Mesendoderm (in vitro differentiated cells): ENCODE results near the gene STK33.
A peak's percentile ranks its signal among the peaks of the same experiment; 100 is the strongest.

Experiments
- DNase-seq: peaks from one replicate; pipeline ENCODE4 v3.0.0; 2013
- H2AK5ac ChIP-seq: 2 replicates; pipeline ENCODE4 v1.6.1; 2013; ENCODE audit warnings: low read length, inconsistent platforms
- H2BK120ac ChIP-seq: 2 replicates; pipeline ENCODE4 v1.6.1; 2013; ENCODE audit warnings: low read depth, mild to moderate bottlenecking, low read length, moderate library complexity, mixed read lengths
- H2BK15ac ChIP-seq: replicated peaks from 2 replicates; pipeline ENCODE4 v1.6.1; 2013; ENCODE audit warnings: low read depth, mild to moderate bottlenecking, moderate library complexity
- H2BK5ac ChIP-seq: 2 replicates; pipeline ENCODE4 v1.6.1; 2013; ENCODE audit warnings: low read length, inconsistent platforms
- H3K18ac ChIP-seq: 2 replicates; pipeline ENCODE4 v1.6.1; 2013; ENCODE audit warnings: mild to moderate bottlenecking, low read length, mixed read lengths
- H3K23ac ChIP-seq: one replicate; pipeline ENCODE4 v1.6.1; 2013; ENCODE audit warnings: low read length
- H3K27ac ChIP-seq: 2 replicates; pipeline ENCODE4 v1.5.1; 2013; ENCODE audit warnings: low read depth, mild to moderate bottlenecking, inconsistent platforms, low read length, moderate library complexity
- H3K27me3 ChIP-seq: 2 replicates; pipeline ENCODE4 v1.6.1; 2013; ENCODE audit warnings: low read length, control low read depth, mild to moderate bottlenecking, inconsistent platforms; ENCODE audit not compliant: insufficient read depth, poor library complexity
- H3K36me3 ChIP-seq: 2 replicates; pipeline ENCODE4 v1.6.1; 2013; ENCODE audit warnings: low read length, inconsistent platforms; ENCODE audit not compliant: control insufficient read depth, insufficient read depth
- H3K4ac ChIP-seq: one replicate; pipeline ENCODE4 v1.6.1; 2013; ENCODE audit warnings: low read depth, mild to moderate bottlenecking, low read length, moderate library complexity
- H3K4me1 ChIP-seq: 2 replicates; pipeline ENCODE4 v1.6.1; 2013; ENCODE audit warnings: low read depth, low read length, inconsistent platforms; ENCODE audit not compliant: control insufficient read depth
- H3K4me2 ChIP-seq: 2 replicates; pipeline ENCODE4 v1.6.1; 2013; ENCODE audit warnings: low read length
- H3K4me3 ChIP-seq: 2 replicates; pipeline ENCODE4 v1.5.1; 2013; ENCODE audit warnings: mild to moderate bottlenecking, low read length
- H3K56ac ChIP-seq: one replicate; pipeline ENCODE4 v1.6.1; 2013; ENCODE audit warnings: low read length
- H3K79me1 ChIP-seq: 2 replicates; pipeline ENCODE4 v1.6.1; 2013; ENCODE audit warnings: low read length, inconsistent platforms
- H3K79me2 ChIP-seq: 2 replicates; pipeline ENCODE4 v1.6.1; 2013; ENCODE audit warnings: mild to moderate bottlenecking, low read length; ENCODE audit not compliant: control insufficient read depth, insufficient read depth
- H3K9ac ChIP-seq: 2 replicates; pipeline ENCODE4 v1.6.1; 2013; ENCODE audit warnings: low read length, inconsistent platforms
- H4K5ac ChIP-seq: one replicate; pipeline ENCODE4 v1.6.1; 2013; ENCODE audit warnings: low read length
- H4K8ac ChIP-seq: one replicate; pipeline ENCODE4 v1.6.1; 2013; ENCODE audit warnings: low read depth, mild to moderate bottlenecking, control low read depth, low read length, moderate library complexity
- WGBS: extraction: QIAGEN DNeasy Blood & Tissue Kit; methylation state at CpG from one replicate; pipeline ENCODE4 v1.1.7; 2013; ENCODE audit warnings: low lambda C conversion rate, missing lambda C conversion rate; ENCODE audit not compliant: insufficient coverage; ENCODE audit errors: extremely low coverage; 5-methylcytosine and 5-hydroxymethylcytosine counted together

The STK33 gene

GRCh38 chr11:8346157-8346755 lies 247.8 kb downstream of the STK33 start:
- H2BK5ac ChIP-seq = no peak overlapping the region
- H2BK120ac ChIP-seq = no peak overlapping the region
- peaks cover 2% of the 10 kb centered on the region for H3K4me1 ChIP-seq
- H3K4me2 ChIP-seq = no peak overlapping the region
- H4K5ac ChIP-seq = no peak overlapping the region
- H3K27ac ChIP-seq = no peak overlapping the region
- no peak overlapping the region for H3K23ac ChIP-seq
- no peak overlapping the region for H3K56ac ChIP-seq
- no peaks in the 10 kb centered on the region for H3K79me2 ChIP-seq
- DNase-seq = no peak
- H3K18ac ChIP-seq = no peak overlapping the region
- no peaks in the 10 kb centered on the region for H3K79me1 ChIP-seq
- no CpG with 5 or more reads among the region's 16 CpGs for WGBS
- no peaks in the 10 kb centered on the region for H3K36me3 ChIP-seq
- no peaks in the 10 kb centered on the region for H3K27me3 ChIP-seq
- no peak overlapping the region for H3K9ac ChIP-seq
- no peak overlapping the region for H4K8ac ChIP-seq
- no peak overlapping the region for H2AK5ac ChIP-seq
- no peak overlapping the region for H2BK15ac ChIP-seq
- H3K4ac ChIP-seq = no peak overlapping the region
- no peak overlapping the region for H3K4me3 ChIP-seq

- no peaks in the 10 kb centered on the region for H3K27me3 ChIP-seq
- H3K4me3 ChIP-seq = no peak overlapping the region
- H3K4me2 ChIP-seq = no peak overlapping the region
- H2AK5ac ChIP-seq = no peak overlapping the region
- H3K4me1 ChIP-seq = peaks cover 2% of the 10 kb centered on the region
- H3K56ac ChIP-seq = no peak overlapping the region
- no peak overlapping the region for H2BK15ac ChIP-seq
- H3K79me2 ChIP-seq = no peaks in the 10 kb centered on the region
- no peaks in the 10 kb centered on the region for H3K36me3 ChIP-seq
- H2BK120ac ChIP-seq = no peak overlapping the region
- H3K18ac ChIP-seq = no peak overlapping the region
- H3K4ac ChIP-seq = no peak overlapping the region
- H3K27ac ChIP-seq = no peak overlapping the region
- H2BK5ac ChIP-seq = no peak overlapping the region
- no peaks in the 10 kb centered on the region for H3K79me1 ChIP-seq
- no peak overlapping the region for H4K8ac ChIP-seq
- H4K5ac ChIP-seq = no peak overlapping the region
- no peak overlapping the region for H3K23ac ChIP-seq
- no peak for DNase-seq
- WGBS = no CpG with 5 or more reads among the region's 11 CpGs
- no peak overlapping the region for H3K9ac ChIP-seq
These were observed 248.8 kb downstream of the STK33 start for GRCh38 chr11:8345179-8345578.

DNA sequence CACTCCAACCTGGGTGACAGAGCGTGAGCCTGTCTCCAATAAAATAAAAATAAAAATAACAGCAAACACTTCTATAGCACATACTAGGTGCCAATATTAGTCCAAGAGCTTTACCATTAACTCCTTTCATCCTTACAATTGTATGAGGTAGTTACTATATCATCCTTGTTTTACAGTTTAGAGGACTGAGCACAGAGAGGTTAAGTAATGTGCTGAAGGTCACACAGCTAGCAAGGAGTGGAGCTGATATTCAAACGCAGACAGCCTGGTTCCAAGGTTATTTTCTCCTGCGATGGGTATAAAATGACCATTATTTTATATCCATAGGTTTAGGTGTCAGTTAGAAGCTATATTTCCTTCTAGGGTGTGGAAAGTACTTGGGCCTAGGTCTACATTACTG lies 249.7 kb downstream of the STK33 start:
- H3K4me3 ChIP-seq = no peak overlapping the region
- H4K8ac ChIP-seq = no peak overlapping the region
- no peaks in the 10 kb centered on the region for H3K36me3 ChIP-seq
- H3K79me2 ChIP-seq = no peaks in the 10 kb centered on the region
- H3K23ac ChIP-seq = no peak overlapping the region
- H3K4me1 ChIP-seq = peaks cover 2% of the 10 kb centered on the region
- no peak overlapping the region for H2AK5ac ChIP-seq
- no peak overlapping the region for H2BK120ac ChIP-seq
- H3K27ac ChIP-seq = no peak overlapping the region
- no peak overlapping the region for H3K9ac ChIP-seq
- no peak overlapping the region for H4K5ac ChIP-seq
- no peak overlapping the region for H3K56ac ChIP-seq
- H2BK15ac ChIP-seq = no peak overlapping the region
- no peak overlapping the region for H3K18ac ChIP-seq
- H3K4ac ChIP-seq = no peak overlapping the region
- no peak overlapping the region for H2BK5ac ChIP-seq
- no peaks in the 10 kb centered on the region for H3K27me3 ChIP-seq
- WGBS = no CpG with 5 or more reads among the region's 3 CpGs
- no peaks in the 10 kb centered on the region for H3K79me1 ChIP-seq
- DNase-seq = no peak
- H3K4me2 ChIP-seq = no peak overlapping the region

DNA sequence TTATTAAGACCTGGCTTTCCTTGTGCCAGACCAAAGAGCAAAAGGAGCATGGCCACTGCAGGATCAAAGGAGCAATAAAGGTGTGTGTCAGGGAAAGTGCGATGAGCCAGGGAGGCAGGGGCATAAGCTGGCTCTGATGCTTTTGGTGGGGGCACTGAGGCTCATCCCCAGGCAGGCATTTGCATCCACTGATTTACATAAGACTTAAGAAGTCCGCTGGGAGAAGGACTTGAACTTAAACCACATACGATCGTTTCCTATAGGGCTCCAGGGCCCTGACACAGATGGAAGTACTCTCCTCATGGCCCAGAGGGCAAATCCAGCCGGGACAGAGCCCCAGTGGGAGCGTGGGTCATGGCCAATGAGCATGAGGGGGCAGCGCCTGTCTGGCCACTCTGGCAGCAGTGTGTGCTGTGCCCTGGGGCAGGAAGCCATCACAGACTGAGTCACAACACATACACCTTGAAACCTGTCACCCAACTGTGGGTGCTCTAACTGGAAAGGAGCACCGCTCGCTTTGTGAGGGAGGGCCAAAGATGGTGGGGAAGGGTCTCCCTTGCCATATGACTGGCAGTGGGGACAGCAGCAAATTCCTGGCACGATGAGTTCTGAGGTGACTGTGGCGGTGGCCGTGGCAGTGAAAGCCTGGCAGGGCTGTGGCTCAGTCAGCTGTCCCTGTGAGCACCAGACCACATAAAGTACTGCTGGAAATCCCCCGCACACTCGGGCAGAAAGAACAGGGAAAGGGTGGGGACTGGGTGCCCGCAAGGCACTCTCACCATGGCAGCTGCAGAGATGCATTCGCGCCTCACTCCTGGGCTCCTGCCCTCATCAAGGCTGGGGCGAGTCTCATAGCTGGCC lies 251.0 kb downstream of the STK33 start:
- Histone ChIP-seq H3K18ac (no peak overlapping the region), H3K79me2 (no peaks in the 10 kb centered on the region), H3K4me1 (peaks cover 2% of the 10 kb centered on the region), H3K36me3 (no peaks in the 10 kb centered on the region), H4K8ac (no peak overlapping the region), H3K56ac (no peak overlapping the region), H2AK5ac (no peak overlapping the region), H4K5ac (no peak overlapping the region), H3K27ac (no peak overlapping the region), H3K4me3 (no peak overlapping the region), H2BK120ac (no peak overlapping the region), H3K4me2 (no peak overlapping the region), H3K9ac (no peak overlapping the region), H3K27me3 (no peaks in the 10 kb centered on the region), H2BK5ac (no peak overlapping the region), H3K4ac (no peak overlapping the region), H3K23ac (no peak overlapping the region), H2BK15ac (no peak overlapping the region), H3K79me1 (no peaks in the 10 kb centered on the region)
- DNase-seq = no peak
- no CpG with 5 or more reads among the region's 18 CpGs for WGBS

- Histone ChIP-seq H3K4ac (no peak overlapping the region), H3K9ac (no peak overlapping the region), H2BK120ac (no peak overlapping the region), H3K4me3 (no peak overlapping the region), H3K36me3 (no peaks in the 10 kb centered on the region), H3K27ac (no peak overlapping the region), H3K27me3 (no peaks in the 10 kb centered on the region), H4K8ac (no peak overlapping the region), H2BK5ac (no peak overlapping the region), H3K56ac (peak overlapping the region; percentile 45), H3K79me1 (no peaks in the 10 kb centered on the region), H3K79me2 (no peaks in the 10 kb centered on the region), H4K5ac (no peak overlapping the region), H3K23ac (no peak overlapping the region), H2BK15ac (no peak overlapping the region), H2AK5ac (no peak overlapping the region), H3K4me1 (peaks cover 4% of the 10 kb centered on the region), H3K4me2 (no peak overlapping the region), H3K18ac (no peak overlapping the region)
- peak; percentile 56 for DNase-seq
- no CpG with 5 or more reads among the region's 5 CpGs for WGBS
These were observed 252.0 kb downstream of the STK33 start for GRCh38 chr11:8341996-8342395.
